PC-3 (cell line): Measurements from ENCODE around the gene KRT1.

Source experiments
- EZH2 ChIP-seq: fragments of 300-600 bp; sonication (generic); IDR thresholded peaks from one replicate; pipeline ENCODE4 v1.6.1; 2017; ENCODE audit warnings: antibody characterized with exemption, mild to moderate bottlenecking, low read length; ENCODE audit not compliant: unreplicated experiment
- EZH2phosphoT487 ChIP-seq: fragments of 300-600 bp; sonication (generic); IDR thresholded peaks from 2 replicates; pipeline ENCODE4 v1.6.1; 2018; ENCODE audit warnings: mild to moderate bottlenecking, antibody characterized with exemption, low read length, borderline replicate concordance
- TF ChIP-seq, protein P1 (sequence below): fragments of 300-600 bp; sonication (generic); conservative IDR thresholded peaks from 2 replicates; pipeline ENCODE4 v1.5.1; 2017; ENCODE audit warnings: antibody characterized with exemption, low read depth, mild to moderate bottlenecking, low read length

DNA sequence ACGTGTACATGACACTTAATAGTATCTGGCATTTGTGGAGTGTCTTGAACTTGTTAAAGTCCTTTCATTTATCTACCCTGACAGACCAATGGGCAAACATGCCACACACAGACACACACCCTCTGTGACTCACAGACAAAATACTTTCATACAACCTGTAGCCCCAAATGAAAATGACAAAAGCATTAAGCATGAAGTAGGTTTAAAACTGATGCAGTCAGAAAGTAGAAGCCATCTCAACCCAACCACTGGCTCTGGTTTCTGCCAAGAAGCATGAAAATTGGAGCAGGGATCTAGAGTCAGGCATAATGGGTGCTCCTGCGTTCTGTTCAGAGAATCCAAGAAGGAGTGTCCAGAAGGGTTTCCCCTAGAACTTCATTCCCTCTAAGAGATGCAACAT is 46.2 kb upstream of the KRT1 start:
- TF ChIP-seq, protein P1, sequence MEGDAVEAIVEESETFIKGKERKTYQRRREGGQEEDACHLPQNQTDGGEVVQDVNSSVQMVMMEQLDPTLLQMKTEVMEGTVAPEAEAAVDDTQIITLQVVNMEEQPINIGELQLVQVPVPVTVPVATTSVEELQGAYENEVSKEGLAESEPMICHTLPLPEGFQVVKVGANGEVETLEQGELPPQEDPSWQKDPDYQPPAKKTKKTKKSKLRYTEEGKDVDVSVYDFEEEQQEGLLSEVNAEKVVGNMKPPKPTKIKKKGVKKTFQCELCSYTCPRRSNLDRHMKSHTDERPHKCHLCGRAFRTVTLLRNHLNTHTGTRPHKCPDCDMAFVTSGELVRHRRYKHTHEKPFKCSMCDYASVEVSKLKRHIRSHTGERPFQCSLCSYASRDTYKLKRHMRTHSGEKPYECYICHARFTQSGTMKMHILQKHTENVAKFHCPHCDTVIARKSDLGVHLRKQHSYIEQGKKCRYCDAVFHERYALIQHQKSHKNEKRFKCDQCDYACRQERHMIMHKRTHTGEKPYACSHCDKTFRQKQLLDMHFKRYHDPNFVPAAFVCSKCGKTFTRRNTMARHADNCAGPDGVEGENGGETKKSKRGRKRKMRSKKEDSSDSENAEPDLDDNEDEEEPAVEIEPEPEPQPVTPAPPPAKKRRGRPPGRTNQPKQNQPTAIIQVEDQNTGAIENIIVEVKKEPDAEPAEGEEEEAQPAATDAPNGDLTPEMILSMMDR = no peak
- TF ChIP-seq EZH2 (no peak), EZH2phosphoT487 (no peak)
